ENCODE data around the gene PRSS50. TPM values are rescaled to one million over a fixed set of nuclear protein-coding genes. Genes with fewer than 3 reads are reported as not detected.

PRSS50 gene
- polyA plus RNA-seq, 1 of the 3 experiments (the other 2 are of a cell fraction) = not detected

- TF ChIP-seq EZH2phosphoT487 (IDR thresholded peaks at IDR 0.05; ENCODE audit: borderline replicate concordance, low read depth) = no peak
- no peak for TF ChIP-seq RFX5 (IDR thresholded peaks at IDR 0.05; ENCODE audit: low read length)
- TF ChIP-seq GATA2 (CRISPR knock-in tag; IDR thresholded peaks at IDR 0.05) = no peak
- no peak for TF ChIP-seq EP300 (IDR thresholded peaks at IDR 0.05; ENCODE audit: borderline replicate concordance in 1 of 2, low read depth in 1 of 2, low read length in 1 of 2)
- TF ChIP-seq YY1 (IDR thresholded peaks at IDR 0.05; ENCODE audit: low read depth) = no peak
- no peak for TF ChIP-seq ELF1 (IDR thresholded peaks at IDR 0.05)
- TF ChIP-seq FOSL2 (IDR thresholded peaks at IDR 0.05; ENCODE audit: borderline replicate concordance, low read depth) = no peak
- TF ChIP-seq, protein P1, sequence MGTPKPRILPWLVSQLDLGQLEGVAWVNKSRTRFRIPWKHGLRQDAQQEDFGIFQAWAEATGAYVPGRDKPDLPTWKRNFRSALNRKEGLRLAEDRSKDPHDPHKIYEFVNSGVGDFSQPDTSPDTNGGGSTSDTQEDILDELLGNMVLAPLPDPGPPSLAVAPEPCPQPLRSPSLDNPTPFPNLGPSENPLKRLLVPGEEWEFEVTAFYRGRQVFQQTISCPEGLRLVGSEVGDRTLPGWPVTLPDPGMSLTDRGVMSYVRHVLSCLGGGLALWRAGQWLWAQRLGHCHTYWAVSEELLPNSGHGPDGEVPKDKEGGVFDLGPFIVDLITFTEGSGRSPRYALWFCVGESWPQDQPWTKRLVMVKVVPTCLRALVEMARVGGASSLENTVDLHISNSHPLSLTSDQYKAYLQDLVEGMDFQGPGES (IDR thresholded peaks at IDR 0.05; ENCODE audit: low read depth, low read length) = no peak
- TF ChIP-seq, protein P2, sequence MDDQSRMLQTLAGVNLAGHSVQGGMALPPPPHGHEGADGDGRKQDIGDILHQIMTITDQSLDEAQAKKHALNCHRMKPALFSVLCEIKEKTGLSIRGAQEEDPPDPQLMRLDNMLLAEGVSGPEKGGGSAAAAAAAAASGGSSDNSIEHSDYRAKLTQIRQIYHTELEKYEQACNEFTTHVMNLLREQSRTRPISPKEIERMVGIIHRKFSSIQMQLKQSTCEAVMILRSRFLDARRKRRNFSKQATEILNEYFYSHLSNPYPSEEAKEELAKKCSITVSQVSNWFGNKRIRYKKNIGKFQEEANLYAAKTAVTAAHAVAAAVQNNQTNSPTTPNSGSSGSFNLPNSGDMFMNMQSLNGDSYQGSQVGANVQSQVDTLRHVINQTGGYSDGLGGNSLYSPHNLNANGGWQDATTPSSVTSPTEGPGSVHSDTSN (IDR thresholded peaks at IDR 0.05) = no peak
- TF ChIP-seq, protein P3, sequence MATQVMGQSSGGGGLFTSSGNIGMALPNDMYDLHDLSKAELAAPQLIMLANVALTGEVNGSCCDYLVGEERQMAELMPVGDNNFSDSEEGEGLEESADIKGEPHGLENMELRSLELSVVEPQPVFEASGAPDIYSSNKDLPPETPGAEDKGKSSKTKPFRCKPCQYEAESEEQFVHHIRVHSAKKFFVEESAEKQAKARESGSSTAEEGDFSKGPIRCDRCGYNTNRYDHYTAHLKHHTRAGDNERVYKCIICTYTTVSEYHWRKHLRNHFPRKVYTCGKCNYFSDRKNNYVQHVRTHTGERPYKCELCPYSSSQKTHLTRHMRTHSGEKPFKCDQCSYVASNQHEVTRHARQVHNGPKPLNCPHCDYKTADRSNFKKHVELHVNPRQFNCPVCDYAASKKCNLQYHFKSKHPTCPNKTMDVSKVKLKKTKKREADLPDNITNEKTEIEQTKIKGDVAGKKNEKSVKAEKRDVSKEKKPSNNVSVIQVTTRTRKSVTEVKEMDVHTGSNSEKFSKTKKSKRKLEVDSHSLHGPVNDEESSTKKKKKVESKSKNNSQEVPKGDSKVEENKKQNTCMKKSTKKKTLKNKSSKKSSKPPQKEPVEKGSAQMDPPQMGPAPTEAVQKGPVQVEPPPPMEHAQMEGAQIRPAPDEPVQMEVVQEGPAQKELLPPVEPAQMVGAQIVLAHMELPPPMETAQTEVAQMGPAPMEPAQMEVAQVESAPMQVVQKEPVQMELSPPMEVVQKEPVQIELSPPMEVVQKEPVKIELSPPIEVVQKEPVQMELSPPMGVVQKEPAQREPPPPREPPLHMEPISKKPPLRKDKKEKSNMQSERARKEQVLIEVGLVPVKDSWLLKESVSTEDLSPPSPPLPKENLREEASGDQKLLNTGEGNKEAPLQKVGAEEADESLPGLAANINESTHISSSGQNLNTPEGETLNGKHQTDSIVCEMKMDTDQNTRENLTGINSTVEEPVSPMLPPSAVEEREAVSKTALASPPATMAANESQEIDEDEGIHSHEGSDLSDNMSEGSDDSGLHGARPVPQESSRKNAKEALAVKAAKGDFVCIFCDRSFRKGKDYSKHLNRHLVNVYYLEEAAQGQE (IDR thresholded peaks at IDR 0.05; ENCODE audit: low read depth, low read length) = no peak
- TF ChIP-seq NRF1 (IDR thresholded peaks at IDR 0.05; ENCODE audit: low read depth, low read length) = no peak
- no peak for TF ChIP-seq NFIC (IDR thresholded peaks at IDR 0.05; ENCODE audit: borderline replicate concordance)
- 60% methylated on average over 2 of the region's 4 CpGs for WGBS (ENCODE audit: low lambda C conversion rate)
- no peaks in the 10 kb centered on the region for H3K9me2 ChIP-seq
- no peaks in the 10 kb centered on the region for H3F3A ChIP-seq (replicated peaks; ENCODE audit: insufficient read depth)
- H3K4me3 ChIP-seq (ENCODE audit: low read depth in 2 of 2, low read length in 1 of 2) = no peak overlapping the region
- DNase-seq = no peak
- H3K27me3 ChIP-seq (ENCODE audit: insufficient read depth) = peaks cover 14% of the 10 kb centered on the region
- H3K9ac ChIP-seq = no peak overlapping the region
- H2AFZ ChIP-seq (ENCODE audit: low read depth) = no peak overlapping the region
- H3K79me2 ChIP-seq (ENCODE audit: insufficient read depth) = no peaks in the 10 kb centered on the region
- H3K36me3 ChIP-seq (replicated peaks in 1 of 2; ENCODE audit: control insufficient read depth in 1 of 2, insufficient read depth in 2 of 2, low read length in 1 of 2) = no peaks in the 10 kb centered on the region
- CTCF ChIA-PET = interaction anchor here (0.5 to 4.2 kb wide), 16 partner anchors 10 to 214 kb away, joined by 3 to 52 read pairs (median 5); partner anchors contain the start of gene ALS2CL
- H3K9me3 ChIP-seq = no peaks in the 10 kb centered on the region
- POLR2A ChIA-PET = interaction anchor here (0.9 to 2.4 kb wide), 3 partner anchors 39 to 206 kb away, joined by 3 to 15 read pairs (median 3); no protein-coding TSS in a partner anchor
- peaks cover 0 to 40% of the 10 kb centered on the region in 2 experiments; a peak in 1 of 4 replicates for H3K4me1 ChIP-seq (ENCODE audit: control insufficient read depth in 1 of 2, insufficient read depth in 2 of 2, low read depth in 1 of 2, low read length in 1 of 2)
- H4K20me1 ChIP-seq (ENCODE audit: insufficient read depth) = no peaks in the 10 kb centered on the region
- no peak overlapping the region for H3K4me2 ChIP-seq
- H3K27ac ChIP-seq (ENCODE audit: low read depth in 2 of 2, low read length in 1 of 2) = peak overlapping the region in 1 of 2 experiments; percentile 17; a peak in 1 of 4 replicates
Observed at GRCh38 chr3:46703013-46703520, 14.6 kb downstream of the PRSS50 start.
